CD4-positive, alpha-beta T cell treated with Interleukin-17A for 1 hour (primary cell): ENCODE data around the gene MSH5.
A peak's percentile ranks its signal among the peaks of the same experiment; 100 is the strongest.
"Not testable (repeated sequence)": the region's sequence is repeated elsewhere in the genome, so short reads cannot be mapped to it uniquely, and the experiment has no call there.

ENCODE experiments used
- DNase-seq: peaks from one replicate; pipeline ENCODE4 v3.0.0-alpha.2; 2020

Gene MSH5

GRCh38 chr6:31739639-31740396 lies at the start of gene MSH5:
MSH5 (plus strand) TSS chr6:31740005; CDS start chr6:31740467, 462 bp downstream.
- DNase-seq: peak; percentile 97

- DNase-seq: no peak
Measured at GRCh38 chr6:31690231-31691077, 49.4 kb upstream of the MSH5 start.

- DNase-seq: no peak
Measured at GRCh38 chr6:31691078-31691463, 48.7 kb upstream of the MSH5 start.

GRCh38 chr6:31691564-31692108 lies 48.2 kb upstream of the MSH5 start:
- DNase-seq: no peak

- no peak for DNase-seq
Measured at GRCh38 chr6:31692353-31692752, 47.5 kb upstream of the MSH5 start.

- no peak for DNase-seq
Measured at GRCh38 chr6:31692886-31693285, 46.9 kb upstream of the MSH5 start.

GRCh38 chr6:31693535-31693934 lies 46.3 kb upstream of the MSH5 start:
- DNase-seq: no peak

- no peak for DNase-seq
Measured at GRCh38 chr6:31697555-31697954, 42.2 kb upstream of the MSH5 start.

GRCh38 chr6:31700740-31701401 lies 38.9 kb upstream of the MSH5 start:
- no peak for DNase-seq

- no peak for DNase-seq
Measured at GRCh38 chr6:31701666-31702404, 38.0 kb upstream of the MSH5 start.

- DNase-seq: peak; percentile 5
Measured at GRCh38 chr6:31702405-31702818, 37.4 kb upstream of the MSH5 start.

GRCh38 chr6:31702819-31703716 lies 36.7 kb upstream of the MSH5 start, which contains the start of gene ABHD16A:
ABHD16A (minus strand) TSS chr6:31703324; CDS start chr6:31703281, 43 bp downstream.
- DNase-seq: peak; percentile 98

- DNase-seq: no peak
Measured at GRCh38 chr6:31705931-31706330, 33.9 kb upstream of the MSH5 start.

- DNase-seq: no peak
Measured at GRCh38 chr6:31706599-31706998, 33.2 kb upstream of the MSH5 start, which contains the start of gene LY6G6F. LY6G6F (plus strand) TSS chr6:31706866; CDS start chr6:31706907, 41 bp downstream.

- no peak for DNase-seq
Measured at GRCh38 chr6:31707701-31708100, 32.1 kb upstream of the MSH5 start.

GRCh38 chr6:31708224-31708623 lies 31.6 kb upstream of the MSH5 start:
- DNase-seq: no peak

GRCh38 chr6:31709157-31709556 lies 30.6 kb upstream of the MSH5 start:
- not testable (repeated sequence) for DNase-seq

- no peak for DNase-seq
Measured at GRCh38 chr6:31710523-31711219, 29.1 kb upstream of the MSH5 start.

- DNase-seq: no peak
Measured at GRCh38 chr6:31711233-31711632, 28.6 kb upstream of the MSH5 start.

GRCh38 chr6:31712296-31712695 lies 27.5 kb upstream of the MSH5 start:
- peak; percentile 32 for DNase-seq

GRCh38 chr6:31713465-31713864 lies 26.3 kb upstream of the MSH5 start:
- DNase-seq: no peak
